Adipose tissue (tissue), 3 donors: ENCODE results near the gene ST6GALNAC4. TPM values are rescaled to one million over a fixed set of nuclear protein-coding genes. Genes with fewer than 3 reads are reported as not detected.

Experiments
- H3K27ac ChIP-seq: one replicate; pipeline ENCODE4 v1.5.1; 2013; ENCODE audit warnings: low read depth, low read length
- WGBS, 3 donors: extraction: QIAGEN DNeasy Blood & Tissue Kit; methylation state at CpG; one replicate each; pipeline ENCODE4 v1.1.7; 2013; 5-methylcytosine and 5-hydroxymethylcytosine counted together
- polyA plus RNA-seq, 3 donors: library from polyadenylated mRNA; stranded (reverse); fragments of 200-250 nt; gene quantifications; one replicate each; pipeline ENCODE4 v1.2.3, GENCODE V29; 2013
- donor health status: healthy with polysubstance abuse.
- donor health status: Bipolar disorder and iron deficiency.
- donor health status: healthy.

The ST6GALNAC4 gene
- polyA plus RNA-seq, 3 donors = 20.4 to 41.4 (median 25.9) TPM

DNA sequence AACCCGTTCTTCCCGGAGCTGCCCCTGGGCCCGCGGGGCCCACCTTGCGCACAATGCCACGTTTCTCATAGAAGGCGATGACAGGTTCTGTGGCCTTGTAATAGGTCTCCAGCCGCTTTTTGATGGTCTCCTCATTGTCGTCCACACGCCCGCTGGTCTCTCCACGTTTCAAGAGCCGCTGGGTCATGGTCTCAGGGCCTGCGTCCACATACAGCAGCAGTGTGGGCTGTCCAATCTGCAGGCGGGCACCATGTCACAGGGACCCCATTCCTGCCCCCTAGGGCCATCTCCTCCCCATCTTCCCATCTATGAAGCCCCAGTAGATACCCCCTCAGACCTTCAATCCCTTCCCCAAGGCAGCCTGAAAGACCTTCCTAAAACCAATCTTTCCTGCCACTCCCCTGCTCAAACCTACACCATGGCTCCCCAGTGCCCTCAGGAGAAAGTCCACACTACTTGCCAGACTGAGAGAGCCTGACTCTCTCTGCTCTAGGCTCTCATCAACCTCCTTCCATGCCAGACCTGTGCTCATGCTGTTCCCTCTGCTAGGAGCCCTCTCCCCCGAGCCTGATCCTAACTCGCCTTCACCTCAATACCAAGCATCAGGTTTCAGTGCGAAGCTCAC is 48.5 kb downstream of the ST6GALNAC4 start:
- 89 to 92% (median 90%) methylated on average over 16 to 18 of the region's 18 CpGs for WGBS, 3 donors
- H3K27ac ChIP-seq = no peak overlapping the region

DNA sequence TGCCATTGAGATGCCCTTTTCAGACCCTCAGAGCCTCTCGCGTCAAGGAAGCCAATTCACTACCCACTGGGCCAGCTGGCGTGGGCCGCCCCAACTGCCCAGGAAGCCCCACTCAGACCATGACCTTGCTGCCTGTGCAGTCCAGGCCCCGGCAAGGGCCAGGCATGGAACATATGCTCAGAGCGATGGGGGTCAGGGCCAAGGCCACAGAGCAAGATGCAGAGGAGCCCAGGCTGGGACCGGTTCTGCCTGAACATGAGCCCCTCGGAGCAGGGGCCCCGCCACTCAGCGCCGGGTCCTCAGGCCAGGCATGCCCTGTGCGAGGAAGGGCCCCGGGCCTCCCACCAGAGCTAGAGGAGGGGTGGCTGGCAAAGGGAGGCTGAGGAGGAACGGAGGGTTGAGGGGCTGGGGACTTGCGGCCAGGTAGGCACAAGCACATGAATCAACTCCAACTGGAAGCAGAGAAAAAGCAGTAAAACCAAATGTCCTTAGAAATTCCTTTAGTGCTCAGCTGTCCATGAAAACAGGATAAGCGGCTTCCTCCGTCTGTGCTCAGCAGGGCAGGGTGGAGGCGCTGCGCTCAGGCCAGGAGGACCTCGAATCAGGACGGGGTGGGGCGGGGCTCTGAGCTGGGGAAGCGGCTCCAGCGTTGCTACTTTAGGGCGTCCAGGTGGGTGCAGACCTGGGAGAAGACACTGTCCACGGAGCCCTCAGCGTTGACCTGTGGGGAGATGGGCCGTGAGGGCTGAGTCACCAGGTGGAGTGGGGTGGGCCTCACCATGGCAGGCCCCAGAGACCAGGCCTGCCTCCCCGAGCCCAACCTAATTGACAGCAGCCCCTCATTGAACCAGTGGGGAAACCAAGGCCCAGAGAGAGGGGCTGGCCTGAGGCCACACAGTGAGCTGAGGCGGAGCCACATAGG is 49.2 kb downstream of the ST6GALNAC4 start:
- no peak overlapping the region for H3K27ac ChIP-seq
- WGBS, 3 donors = 79 to 87% (median 82%) methylated on average over 29 to 30 of the region's 30 CpGs

- no peak overlapping the region for H3K27ac ChIP-seq
- 94 to 96% (median 95%) methylated on average over 13 of the region's 13 CpGs for WGBS, 3 donors
These were observed 50.3 kb downstream of the ST6GALNAC4 start for GRCh38 chr9:127866535-127866934.

DNA sequence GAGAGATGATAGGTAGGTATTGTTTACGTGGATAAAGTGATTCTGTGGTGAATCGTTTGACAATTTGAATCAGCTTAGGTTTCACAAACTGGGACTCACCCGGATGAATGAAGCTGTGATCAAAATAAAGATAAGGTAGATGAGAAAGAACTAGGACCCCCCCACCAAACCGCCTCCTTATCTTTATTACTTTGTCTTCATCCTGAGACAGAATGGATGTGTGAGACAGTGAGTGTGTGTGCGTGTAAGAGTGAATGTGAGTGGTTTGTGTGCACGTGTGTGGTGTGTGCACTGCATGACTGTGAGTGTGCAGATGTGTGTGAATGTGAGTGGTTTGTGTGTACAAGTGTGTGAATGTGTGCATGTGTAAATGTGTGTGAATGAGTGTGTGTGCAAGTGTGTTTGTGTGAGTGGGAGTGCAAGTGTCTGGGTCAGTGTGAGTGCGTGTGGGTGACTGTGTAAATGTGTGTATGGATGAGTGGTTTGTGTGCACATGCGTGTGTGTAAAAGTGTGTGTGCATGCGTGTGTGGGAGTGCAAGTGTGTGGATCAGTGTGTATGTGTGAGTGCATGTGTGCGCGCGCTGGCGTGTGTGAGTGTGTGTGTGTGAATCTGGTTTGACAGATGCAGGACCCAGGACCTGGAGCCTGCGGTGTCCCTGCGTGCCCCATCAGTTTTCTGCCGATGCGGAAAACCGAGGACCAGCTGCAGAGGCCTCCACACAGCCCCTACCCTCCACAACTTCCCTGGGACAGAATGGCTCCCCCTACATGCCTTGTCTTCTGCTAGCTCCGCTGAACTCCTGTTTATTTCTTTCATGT is 51.0 kb downstream of the ST6GALNAC4 start:
- no peak overlapping the region for H3K27ac ChIP-seq
- WGBS, 3 donors = 76 to 82% (median 78%) methylated on average over 18 to 19 of the region's 19 CpGs

DNA sequence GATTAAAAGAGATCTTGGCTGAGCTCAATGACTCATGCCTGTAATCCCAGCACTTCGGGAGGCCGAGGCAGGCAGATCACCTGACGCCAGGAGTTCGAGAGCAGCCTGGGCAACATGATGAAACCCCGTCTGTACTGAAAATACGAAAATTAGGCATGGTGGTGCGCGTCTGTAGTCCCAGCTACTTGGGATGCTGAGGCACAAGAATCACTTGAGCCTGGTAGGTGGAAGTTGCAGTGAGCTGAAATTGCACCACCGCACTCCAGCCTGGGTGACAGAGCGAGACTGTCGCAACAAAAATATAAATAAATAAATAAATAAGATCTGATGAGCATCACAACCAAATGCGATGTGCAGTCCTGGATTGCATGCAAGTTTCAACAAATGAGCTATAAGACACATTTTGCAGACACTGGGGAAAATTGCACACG is 53.6 kb downstream of the ST6GALNAC4 start:
- 58 to 90% (median 68%) methylated on average over 13 of the region's 13 CpGs for WGBS, 3 donors
- H3K27ac ChIP-seq = no peak overlapping the region

DNA sequence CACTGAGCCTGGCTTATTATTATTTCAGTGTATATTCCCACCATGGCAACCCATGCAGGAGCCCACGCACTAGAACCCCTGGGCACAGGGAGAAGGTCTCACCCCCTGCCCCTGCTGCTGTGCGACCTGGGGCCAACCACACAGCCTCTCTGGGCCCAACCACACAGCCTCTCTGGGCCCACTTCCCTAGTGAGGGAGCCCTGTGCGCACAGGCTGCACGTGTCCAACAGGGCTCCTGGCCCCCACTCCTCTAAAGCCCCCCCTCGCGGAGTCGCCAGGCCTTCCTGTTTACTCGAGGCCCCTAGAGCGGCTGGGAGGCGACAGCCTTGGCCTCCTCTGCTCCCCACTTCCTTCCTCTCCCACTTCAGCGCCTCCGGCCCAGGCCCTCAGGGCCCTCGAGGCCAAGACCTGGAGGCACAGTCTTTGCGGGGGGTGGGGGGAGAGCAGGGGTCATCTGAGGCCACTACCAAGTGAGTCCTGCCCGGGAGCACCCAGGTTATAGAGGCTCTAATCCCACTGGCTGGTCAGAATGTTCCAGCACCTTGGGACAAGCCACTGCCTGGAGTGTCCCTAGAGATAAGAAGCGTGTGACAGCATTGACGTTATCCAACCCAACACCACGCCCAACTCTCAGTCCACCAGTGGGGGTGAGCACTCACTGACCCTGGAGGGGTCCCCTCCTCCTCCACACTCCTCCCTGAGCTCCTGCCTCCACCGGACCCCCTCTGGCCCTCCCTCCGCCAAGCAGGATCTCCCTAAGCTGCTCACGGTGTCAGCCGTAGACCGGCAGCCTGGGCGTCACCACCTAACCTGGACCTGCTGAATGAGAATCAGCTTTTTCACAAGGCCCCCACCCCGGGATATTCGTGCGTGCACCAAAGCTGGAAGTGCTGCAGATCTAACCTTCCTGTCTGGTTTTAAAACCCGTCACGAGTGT is 54.5 kb downstream of the ST6GALNAC4 start:
- H3K27ac ChIP-seq = no peak overlapping the region
- 23 to 58% (median 28%) methylated on average over 29 of the region's 29 CpGs for WGBS, 3 donors

- no peak overlapping the region for H3K27ac ChIP-seq
- 95% methylated on average over 11 of the region's 11 CpGs for WGBS, 3 donors
These were observed 56.1 kb downstream of the ST6GALNAC4 start for GRCh38 chr9:127860779-127861178.

GRCh38 chr9:127860260-127860659 is 56.6 kb downstream of the ST6GALNAC4 start:
- WGBS, 3 donors = 56 to 74% (median 58%) methylated on average over 8 of the region's 8 CpGs
- no peak overlapping the region for H3K27ac ChIP-seq

- no peak overlapping the region for H3K27ac ChIP-seq
- WGBS, 3 donors = 15 to 27% (median 16%) methylated on average over 12 of the region's 12 CpGs
These were observed 58.8 kb downstream of the ST6GALNAC4 start for GRCh38 chr9:127858041-127858512.

Other genes starting within 250 kb of the ST6GALNAC4 start
- gene CFAP157, start 210.1 kb downstream of the ST6GALNAC4 start, polyA plus RNA-seq = under 1 TPM; 0.11 to 0.77 (median 0.41) TPM
- 10 to 100 TPM; 12.1 to 55.6 (median 24.6) TPM for gene PTRH1, start 201.4 kb downstream of the ST6GALNAC4 start, polyA plus RNA-seq
- under 1 TPM in 2 of 3 donors, not detected in 1; 0.05 to 0.06 TPM for gene TTC16, start 201.0 kb downstream of the ST6GALNAC4 start, polyA plus RNA-seq
- gene TOR2A, start 181.7 kb downstream of the ST6GALNAC4 start, polyA plus RNA-seq = 10 to 100 TPM in 2 of 3 donors, 1 to 10 TPM in 1; 9.6 to 12.8 (median 10.6) TPM
- gene SH2D3C, start 138.4 kb downstream of the ST6GALNAC4 start, polyA plus RNA-seq = 10 to 100 TPM in 2 of 3 donors, 1 to 10 TPM in 1; 4.8 to 29.7 (median 23.3) TPM
- 10 to 100 TPM; 34.3 to 68.4 (median 52.1) TPM for gene CDK9, start 131.0 kb downstream of the ST6GALNAC4 start, polyA plus RNA-seq
- gene FPGS, start 114.2 kb downstream of the ST6GALNAC4 start, polyA plus RNA-seq = 100 to 1,000 TPM in 1 of 3 donors, 10 to 100 TPM in 2; 35.1 to 148 (median 52.1) TPM
- gene ENG, start 62.4 kb downstream of the ST6GALNAC4 start, polyA plus RNA-seq = 100 to 1,000 TPM in 2 of 3 donors, 10 to 100 TPM in 1; 37.9 to 180 (median 107) TPM
- gene AK1, start 39.4 kb downstream of the ST6GALNAC4 start, polyA plus RNA-seq = 10 to 100 TPM; 20.9 to 85.4 (median 71.1) TPM
- 100 to 1,000 TPM in 2 of 3 donors, 10 to 100 TPM in 1; 41.1 to 142 (median 141) TPM for gene ST6GALNAC6, start 17.4 kb downstream of the ST6GALNAC4 start, polyA plus RNA-seq
- gene PIP5KL1, start 13.7 kb upstream of the ST6GALNAC4 start, polyA plus RNA-seq = under 1 TPM; 0.22 to 0.74 (median 0.74) TPM
- gene DPM2, start 20.8 kb upstream of the ST6GALNAC4 start, polyA plus RNA-seq = 10 to 100 TPM; 26.9 to 40.5 (median 30.2) TPM
- gene EEIG1, start 63.9 kb upstream of the ST6GALNAC4 start, polyA plus RNA-seq = 10 to 100 TPM; 11.2 to 18.6 (median 14.9) TPM
- gene NAIF1, start 150.3 kb upstream of the ST6GALNAC4 start, polyA plus RNA-seq = 1 to 10 TPM; 4.8 to 6.6 (median 5.1) TPM
- gene SLC25A25, start 151.2 kb upstream of the ST6GALNAC4 start, polyA plus RNA-seq = 100 to 1,000 TPM in 1 of 3 donors, 10 to 100 TPM in 2; 40.4 to 129 (median 61.0) TPM
- 10 to 100 TPM; 36.1 to 63.9 (median 39.9) TPM for gene PTGES2, start 210.7 kb upstream of the ST6GALNAC4 start, polyA plus RNA-seq
- gene LCN2, start 232.4 kb upstream of the ST6GALNAC4 start, polyA plus RNA-seq = 10 to 100 TPM in 1 of 3 donors, 1 to 10 TPM in 2; 5.9 to 15.6 (median 9.5) TPM
- 100 to 1,000 TPM in 1 of 3 donors, 10 to 100 TPM in 2; 74.5 to 110 (median 95.4) TPM for gene BBLN, start 243.2 kb upstream of the ST6GALNAC4 start, polyA plus RNA-seq